ENCODE results near the gene PTPN4. TPM values are rescaled to one million over a fixed set of nuclear protein-coding genes. Genes with fewer than 3 reads are reported as not detected.

The PTPN4 gene
- total and polyA plus RNA-seq, 2 of the 8 experiments (the other 6 are each of a cell fraction or from before 2014, with no cell fraction given) = 28.5 to 105 TPM

- TF ChIP-seq, protein P1, sequence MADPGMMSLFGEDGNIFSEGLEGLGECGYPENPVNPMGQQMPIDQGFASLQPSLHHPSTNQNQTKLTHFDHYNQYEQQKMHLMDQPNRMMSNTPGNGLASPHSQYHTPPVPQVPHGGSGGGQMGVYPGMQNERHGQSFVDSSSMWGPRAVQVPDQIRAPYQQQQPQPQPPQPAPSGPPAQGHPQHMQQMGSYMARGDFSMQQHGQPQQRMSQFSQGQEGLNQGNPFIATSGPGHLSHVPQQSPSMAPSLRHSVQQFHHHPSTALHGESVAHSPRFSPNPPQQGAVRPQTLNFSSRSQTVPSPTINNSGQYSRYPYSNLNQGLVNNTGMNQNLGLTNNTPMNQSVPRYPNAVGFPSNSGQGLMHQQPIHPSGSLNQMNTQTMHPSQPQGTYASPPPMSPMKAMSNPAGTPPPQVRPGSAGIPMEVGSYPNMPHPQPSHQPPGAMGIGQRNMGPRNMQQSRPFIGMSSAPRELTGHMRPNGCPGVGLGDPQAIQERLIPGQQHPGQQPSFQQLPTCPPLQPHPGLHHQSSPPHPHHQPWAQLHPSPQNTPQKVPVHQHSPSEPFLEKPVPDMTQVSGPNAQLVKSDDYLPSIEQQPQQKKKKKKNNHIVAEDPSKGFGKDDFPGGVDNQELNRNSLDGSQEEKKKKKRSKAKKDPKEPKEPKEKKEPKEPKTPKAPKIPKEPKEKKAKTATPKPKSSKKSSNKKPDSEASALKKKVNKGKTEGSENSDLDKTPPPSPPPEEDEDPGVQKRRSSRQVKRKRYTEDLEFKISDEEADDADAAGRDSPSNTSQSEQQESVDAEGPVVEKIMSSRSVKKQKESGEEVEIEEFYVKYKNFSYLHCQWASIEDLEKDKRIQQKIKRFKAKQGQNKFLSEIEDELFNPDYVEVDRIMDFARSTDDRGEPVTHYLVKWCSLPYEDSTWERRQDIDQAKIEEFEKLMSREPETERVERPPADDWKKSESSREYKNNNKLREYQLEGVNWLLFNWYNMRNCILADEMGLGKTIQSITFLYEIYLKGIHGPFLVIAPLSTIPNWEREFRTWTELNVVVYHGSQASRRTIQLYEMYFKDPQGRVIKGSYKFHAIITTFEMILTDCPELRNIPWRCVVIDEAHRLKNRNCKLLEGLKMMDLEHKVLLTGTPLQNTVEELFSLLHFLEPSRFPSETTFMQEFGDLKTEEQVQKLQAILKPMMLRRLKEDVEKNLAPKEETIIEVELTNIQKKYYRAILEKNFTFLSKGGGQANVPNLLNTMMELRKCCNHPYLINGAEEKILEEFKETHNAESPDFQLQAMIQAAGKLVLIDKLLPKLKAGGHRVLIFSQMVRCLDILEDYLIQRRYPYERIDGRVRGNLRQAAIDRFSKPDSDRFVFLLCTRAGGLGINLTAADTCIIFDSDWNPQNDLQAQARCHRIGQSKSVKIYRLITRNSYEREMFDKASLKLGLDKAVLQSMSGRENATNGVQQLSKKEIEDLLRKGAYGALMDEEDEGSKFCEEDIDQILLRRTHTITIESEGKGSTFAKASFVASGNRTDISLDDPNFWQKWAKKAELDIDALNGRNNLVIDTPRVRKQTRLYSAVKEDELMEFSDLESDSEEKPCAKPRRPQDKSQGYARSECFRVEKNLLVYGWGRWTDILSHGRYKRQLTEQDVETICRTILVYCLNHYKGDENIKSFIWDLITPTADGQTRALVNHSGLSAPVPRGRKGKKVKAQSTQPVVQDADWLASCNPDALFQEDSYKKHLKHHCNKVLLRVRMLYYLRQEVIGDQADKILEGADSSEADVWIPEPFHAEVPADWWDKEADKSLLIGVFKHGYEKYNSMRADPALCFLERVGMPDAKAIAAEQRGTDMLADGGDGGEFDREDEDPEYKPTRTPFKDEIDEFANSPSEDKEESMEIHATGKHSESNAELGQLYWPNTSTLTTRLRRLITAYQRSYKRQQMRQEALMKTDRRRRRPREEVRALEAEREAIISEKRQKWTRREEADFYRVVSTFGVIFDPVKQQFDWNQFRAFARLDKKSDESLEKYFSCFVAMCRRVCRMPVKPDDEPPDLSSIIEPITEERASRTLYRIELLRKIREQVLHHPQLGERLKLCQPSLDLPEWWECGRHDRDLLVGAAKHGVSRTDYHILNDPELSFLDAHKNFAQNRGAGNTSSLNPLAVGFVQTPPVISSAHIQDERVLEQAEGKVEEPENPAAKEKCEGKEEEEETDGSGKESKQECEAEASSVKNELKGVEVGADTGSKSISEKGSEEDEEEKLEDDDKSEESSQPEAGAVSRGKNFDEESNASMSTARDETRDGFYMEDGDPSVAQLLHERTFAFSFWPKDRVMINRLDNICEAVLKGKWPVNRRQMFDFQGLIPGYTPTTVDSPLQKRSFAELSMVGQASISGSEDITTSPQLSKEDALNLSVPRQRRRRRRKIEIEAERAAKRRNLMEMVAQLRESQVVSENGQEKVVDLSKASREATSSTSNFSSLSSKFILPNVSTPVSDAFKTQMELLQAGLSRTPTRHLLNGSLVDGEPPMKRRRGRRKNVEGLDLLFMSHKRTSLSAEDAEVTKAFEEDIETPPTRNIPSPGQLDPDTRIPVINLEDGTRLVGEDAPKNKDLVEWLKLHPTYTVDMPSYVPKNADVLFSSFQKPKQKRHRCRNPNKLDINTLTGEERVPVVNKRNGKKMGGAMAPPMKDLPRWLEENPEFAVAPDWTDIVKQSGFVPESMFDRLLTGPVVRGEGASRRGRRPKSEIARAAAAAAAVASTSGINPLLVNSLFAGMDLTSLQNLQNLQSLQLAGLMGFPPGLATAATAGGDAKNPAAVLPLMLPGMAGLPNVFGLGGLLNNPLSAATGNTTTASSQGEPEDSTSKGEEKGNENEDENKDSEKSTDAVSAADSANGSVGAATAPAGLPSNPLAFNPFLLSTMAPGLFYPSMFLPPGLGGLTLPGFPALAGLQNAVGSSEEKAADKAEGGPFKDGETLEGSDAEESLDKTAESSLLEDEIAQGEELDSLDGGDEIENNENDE (IDR thresholded peaks at IDR 0.05; ENCODE audit: insufficient replicate concordance, low read length) = no peak
- no peak for TF ChIP-seq SP2 (IDR thresholded peaks at IDR 0.05; ENCODE audit: low read length)
- no peak for TF ChIP-seq SIRT6 (IDR thresholded peaks at IDR 0.05; ENCODE audit: low read length)
- TF ChIP-seq SUZ12 (IDR thresholded peaks at IDR 0.05; ENCODE audit: low read length) = no peak
- no peak for TF ChIP-seq FOSL1 (IDR thresholded peaks at IDR 0.05; ENCODE audit: insufficient read depth, low read depth, low read length)
- TF ChIP-seq TEAD4 (IDR thresholded peaks at IDR 0.05; ENCODE audit: low read depth, low read length) = no peak
- no peak for TF ChIP-seq SRF (IDR thresholded peaks at IDR 0.05; ENCODE audit: low read depth, low read length)
- no peak for TF ChIP-seq ZNF274 (IDR thresholded peaks at IDR 0.05; ENCODE audit: borderline replicate concordance, extremely low read depth, low read length)
- no peak for TF ChIP-seq SP1 (IDR thresholded peaks at IDR 0.05; ENCODE audit: low read depth, low read length)
Observed at GRCh38 chr2:119897736-119898395, 138.1 kb downstream of the PTPN4 start (continued).

All from H1 (cell line).